Right lobe of liver (tissue), 4 donors: ENCODE results near the gene PTPRM.

Experiments used
- POLR2A ChIP-seq: fragments of 450-650 bp; IDR thresholded peaks from one replicate; pipeline ENCODE4 v1.6.1; 2017; ENCODE audit warnings: antibody characterized with exemption, mild to moderate bottlenecking
- TF ChIP-seq, protein P1 (sequence below), 4 donors: fragments of 200-600 bp in 3 of 4; fragments of 450-650 bp in 1 of 4; IDR thresholded peaks; one replicate each; pipeline versions ENCODE4 v1.5.1 to v1.8.0; 2016 to 2022; ENCODE audit warnings: antibody characterized with exemption in 4 of 4, mild to moderate bottlenecking in 2 of 4
- donor health status: DM: no; HTN: no; CAD: no.
- donor health status: DM: no; HTN: no; CAD: no.
- donor health status: DM: no; HTN: yes; CAD: no.

- TF ChIP-seq, protein P1, sequence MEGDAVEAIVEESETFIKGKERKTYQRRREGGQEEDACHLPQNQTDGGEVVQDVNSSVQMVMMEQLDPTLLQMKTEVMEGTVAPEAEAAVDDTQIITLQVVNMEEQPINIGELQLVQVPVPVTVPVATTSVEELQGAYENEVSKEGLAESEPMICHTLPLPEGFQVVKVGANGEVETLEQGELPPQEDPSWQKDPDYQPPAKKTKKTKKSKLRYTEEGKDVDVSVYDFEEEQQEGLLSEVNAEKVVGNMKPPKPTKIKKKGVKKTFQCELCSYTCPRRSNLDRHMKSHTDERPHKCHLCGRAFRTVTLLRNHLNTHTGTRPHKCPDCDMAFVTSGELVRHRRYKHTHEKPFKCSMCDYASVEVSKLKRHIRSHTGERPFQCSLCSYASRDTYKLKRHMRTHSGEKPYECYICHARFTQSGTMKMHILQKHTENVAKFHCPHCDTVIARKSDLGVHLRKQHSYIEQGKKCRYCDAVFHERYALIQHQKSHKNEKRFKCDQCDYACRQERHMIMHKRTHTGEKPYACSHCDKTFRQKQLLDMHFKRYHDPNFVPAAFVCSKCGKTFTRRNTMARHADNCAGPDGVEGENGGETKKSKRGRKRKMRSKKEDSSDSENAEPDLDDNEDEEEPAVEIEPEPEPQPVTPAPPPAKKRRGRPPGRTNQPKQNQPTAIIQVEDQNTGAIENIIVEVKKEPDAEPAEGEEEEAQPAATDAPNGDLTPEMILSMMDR (IDR thresholded peaks at IDR 0.05), result no peak
- no peak for TF ChIP-seq POLR2A
Measured at GRCh38 chr18:7566244-7566566, 911 bp upstream of the PTPRM start.
